Fibroblast of skin of left quadriceps (primary cell): ENCODE measurements around the gene MCEMP1.

Experiments used
- DNase-seq, 2 experiments: peaks; one replicate each; pipeline ENCODE4 v3.0.0-alpha.2; 2013; ENCODE audit warnings: low read depth in 2 of 2

MCEMP1 gene

DNA sequence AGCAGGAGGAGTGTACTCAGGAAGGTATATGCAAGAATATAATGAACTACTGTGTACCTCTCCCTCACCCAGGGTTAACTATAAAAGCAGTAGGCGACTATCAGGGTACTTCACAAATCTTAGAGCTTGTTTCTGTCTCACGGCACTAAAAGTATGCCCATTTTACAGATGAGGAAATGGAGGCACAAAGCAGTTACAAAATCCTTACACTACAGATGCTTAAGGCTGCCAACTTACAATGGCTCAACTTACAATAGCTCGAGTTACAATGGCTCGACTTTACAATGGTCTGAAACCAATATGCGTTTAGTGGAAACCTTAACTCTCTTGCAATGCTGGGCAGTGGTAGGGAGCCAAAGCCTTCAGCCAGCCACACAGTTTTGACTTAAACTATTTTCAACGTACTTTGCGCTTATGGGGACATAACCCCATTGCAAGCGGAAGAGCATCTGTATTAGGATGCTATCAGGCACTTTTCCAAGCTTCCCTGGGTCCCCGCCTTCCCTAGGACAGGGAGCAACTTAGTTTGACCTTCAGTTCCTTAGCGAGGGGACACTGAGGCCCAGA, 20.9 kb downstream of the MCEMP1 start:
- DNase-seq: no peak

GRCh38 chr19:7698583-7698982, 21.7 kb downstream of the MCEMP1 start:
- DNase-seq: no peak

DNA sequence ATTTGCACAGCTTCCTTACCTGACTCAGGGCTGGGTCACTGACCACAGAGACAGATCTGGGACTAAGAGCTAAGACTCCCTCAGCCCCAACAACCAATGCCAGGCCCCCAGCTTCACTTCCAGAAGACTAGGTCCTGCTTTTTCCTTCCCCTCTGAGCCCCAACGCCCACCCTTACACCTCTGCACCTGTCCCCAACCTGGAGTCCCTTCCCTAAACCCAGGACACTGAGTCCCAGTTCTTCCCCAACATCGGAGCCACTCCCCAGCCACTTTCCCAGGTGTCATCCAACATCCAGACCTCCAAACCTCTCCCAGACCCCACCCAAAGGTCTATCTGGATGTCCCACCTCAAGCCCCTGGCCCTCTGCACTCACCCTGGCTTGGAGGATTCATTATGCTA, 22.1 kb downstream of the MCEMP1 start:
- DNase-seq: no peak

DNA sequence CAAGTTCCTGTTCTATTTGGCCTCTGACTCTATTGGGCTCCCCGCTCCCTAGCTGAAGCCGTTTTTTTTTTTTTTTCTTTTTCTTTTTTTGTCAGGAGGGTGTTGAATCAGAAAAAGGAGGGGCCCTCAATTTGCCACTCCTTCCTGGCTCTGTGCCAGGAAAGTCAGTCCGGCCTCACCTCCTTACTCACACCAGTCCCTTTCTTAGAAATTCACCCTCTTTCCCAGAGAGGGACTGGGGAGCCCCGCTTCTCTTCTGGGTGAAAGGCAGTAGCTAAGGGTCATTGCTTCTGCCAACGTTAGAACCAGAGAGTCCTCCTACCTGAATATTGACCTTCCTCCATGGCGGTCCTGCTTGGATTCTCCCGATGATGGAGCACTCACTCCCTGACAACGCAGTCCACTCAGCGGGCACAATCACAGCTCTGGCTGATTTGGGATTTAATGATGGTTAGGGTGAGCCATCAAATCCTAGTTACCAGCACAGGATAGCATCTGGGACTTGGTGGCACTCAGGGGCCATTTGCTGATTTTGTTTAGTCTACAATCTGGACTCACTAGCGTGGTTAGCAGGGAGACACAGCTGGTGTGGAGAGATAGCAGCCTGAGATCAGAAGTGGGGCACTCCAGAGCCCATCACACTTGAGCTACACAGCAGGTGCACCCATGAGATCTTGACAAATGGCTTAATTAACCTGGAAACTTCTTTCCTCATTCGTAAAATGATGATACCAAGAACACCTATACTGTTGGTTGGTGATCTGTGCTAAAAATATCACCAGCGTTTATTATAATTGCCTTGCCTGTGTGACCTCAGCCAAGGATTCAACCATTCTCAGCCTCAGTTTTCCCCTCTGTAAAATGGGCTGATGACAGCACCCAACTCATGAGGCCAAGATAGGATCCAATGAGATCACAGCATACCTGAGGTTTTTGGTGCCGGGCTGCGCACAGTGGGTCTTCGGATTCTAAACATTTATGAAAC, 22.8 kb downstream of the MCEMP1 start:
- no peak for DNase-seq

GRCh38 chr19:7701049-7701653, 24.3 kb downstream of the MCEMP1 start:
- DNase-seq: no peak

DNA sequence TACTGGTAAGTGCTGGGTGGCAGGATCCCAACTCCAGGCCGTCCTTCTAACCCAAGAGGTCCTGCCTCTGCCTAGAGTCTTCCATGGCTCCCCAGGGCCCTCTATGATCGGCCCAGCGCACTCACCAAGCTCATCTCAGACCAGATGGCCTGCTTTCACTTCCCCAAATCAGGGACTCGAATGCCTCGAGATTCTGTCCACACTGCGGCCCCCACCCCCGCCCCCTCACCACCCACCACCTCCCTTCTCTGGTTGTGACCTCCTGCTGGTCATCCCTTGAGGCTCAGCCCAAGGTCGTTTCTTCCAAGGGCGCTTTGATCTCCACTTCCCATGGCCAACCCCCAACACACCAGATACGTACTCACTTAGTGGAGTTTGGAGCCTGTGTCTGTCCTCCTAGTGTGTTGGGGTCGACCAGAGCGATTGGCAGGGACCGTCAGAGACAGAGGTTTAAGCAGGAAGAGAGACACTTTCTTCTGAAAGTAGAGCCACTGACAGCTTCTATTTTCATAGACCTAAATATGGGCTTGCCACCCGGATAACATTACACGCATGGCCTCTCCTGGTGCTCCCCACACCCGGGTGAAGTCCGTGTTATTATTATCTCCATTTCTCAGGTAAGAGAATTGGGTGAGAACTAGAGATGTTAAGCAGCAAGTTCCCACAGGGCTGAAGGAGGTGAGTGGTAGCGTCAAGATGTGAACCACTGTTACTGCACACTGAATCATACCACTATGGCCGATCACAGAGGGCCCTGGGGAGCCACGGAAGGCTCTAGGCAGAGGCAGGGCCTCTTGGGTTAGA, 25.0 kb downstream of the MCEMP1 start, which contains the start of gene FCER2:
FCER2 (minus strand) TSS at position 478 of the 804 bp plus-strand sequence. CDS start 2,371 bp downstream, outside the sequence.
- DNase-seq: no peak

- no peak for DNase-seq
These were observed 26.4 kb downstream of the MCEMP1 start for GRCh38 chr19:7703332-7703731.

DNA sequence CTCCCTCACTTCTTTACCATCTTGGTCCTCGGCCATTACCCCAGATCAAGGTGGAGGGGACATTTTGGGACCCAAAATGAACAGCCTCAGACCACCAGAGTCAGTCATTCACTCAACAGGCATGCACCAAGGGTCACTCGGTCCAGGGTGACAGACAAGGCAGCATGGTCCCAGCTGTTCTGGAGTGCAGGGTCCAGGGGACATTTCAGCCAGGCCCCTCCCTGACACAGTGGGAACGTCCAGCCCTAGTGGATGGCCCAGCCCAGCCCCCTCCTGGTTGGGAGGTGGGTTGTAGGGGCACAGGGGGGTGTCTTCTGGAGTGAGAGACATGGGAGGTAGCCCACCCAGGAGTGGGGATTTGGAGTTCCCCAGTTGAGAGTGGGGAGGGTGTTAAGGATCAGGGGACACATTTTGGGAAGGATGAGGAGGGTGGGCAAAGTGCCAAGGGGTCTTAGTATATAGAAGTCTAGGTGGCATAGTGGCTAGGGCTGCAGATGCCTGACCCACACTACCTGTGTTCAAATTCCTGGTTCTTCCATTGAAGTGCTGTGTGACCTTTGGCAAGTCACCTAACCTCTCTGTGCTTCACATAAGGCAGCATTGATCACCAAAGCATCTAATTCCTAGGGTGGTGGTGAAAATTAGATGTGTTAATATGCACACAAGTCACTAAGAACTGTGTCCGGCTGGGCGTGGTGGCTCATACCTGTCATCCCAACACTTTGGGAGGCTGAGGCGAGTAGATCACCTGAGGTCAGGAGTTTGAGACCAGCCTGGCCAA, 27.6 kb downstream of the MCEMP1 start:
- DNase-seq: no peak

DNA sequence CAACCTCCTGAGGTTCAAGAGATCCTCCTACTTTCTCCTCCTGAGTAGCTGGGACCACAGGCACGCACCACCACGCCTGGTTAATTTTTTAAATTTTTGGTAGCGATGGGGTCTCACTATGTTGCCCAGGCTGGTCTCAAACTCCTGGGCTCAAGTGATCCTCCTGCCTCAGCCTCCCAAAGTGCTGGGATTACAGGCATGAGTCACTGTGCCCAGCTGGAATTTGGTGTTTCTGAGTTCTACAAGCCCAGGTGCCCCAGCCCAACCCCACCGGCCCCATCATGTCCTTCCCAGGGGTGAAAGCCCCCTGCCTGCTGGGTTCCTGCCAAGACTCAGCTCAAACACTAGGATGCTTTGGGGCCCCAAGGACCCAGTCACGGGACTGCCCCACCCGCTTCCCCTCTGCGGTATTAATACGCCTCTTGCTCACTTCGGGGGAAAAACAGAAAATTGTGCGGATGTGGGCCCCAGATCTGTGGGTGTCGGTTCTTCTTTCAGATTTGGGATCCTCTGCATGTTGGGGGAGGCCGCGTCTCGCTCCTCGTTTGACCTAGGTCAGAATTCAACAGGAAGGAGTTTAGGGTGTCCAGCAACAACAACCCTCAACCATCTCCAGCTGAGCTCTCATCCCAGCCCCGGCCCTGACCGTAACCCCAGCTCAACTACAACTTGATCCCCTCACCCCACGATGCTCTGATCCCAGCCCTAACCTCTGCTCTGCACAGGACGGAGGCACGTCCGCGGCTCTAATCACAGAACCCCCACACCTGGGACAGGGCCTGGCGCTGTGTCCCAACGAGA, 28.7 kb downstream of the MCEMP1 start:
- no peak for DNase-seq

GRCh38 chr19:7706188-7706954, 29.5 kb downstream of the MCEMP1 start:
- DNase-seq: no peak

DNA sequence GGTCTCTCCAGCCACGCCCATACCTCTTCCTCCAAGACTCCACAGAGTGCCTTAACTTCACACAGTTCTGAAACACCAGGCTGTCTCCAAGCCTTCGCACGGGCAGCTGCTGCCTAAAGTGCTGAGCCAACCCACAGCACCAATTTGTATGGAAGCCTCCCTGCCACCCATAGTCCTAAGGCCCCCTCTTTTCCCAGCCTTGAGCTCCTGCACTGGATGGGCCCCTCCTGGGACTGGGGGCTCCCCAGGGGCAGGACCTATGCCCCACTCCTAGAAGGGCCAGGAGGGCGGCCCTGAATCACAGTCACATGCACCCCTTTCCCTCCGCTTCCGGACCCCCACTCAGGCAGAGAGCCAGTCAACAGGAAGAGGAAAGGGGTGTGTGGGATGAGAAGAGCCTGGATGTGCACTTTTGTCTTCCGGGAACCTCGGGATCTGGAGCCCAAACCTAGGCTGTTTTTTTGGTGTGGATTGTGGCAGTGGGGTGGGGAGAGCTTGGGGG, 30.1 kb downstream of the MCEMP1 start:
- no peak for DNase-seq

DNA sequence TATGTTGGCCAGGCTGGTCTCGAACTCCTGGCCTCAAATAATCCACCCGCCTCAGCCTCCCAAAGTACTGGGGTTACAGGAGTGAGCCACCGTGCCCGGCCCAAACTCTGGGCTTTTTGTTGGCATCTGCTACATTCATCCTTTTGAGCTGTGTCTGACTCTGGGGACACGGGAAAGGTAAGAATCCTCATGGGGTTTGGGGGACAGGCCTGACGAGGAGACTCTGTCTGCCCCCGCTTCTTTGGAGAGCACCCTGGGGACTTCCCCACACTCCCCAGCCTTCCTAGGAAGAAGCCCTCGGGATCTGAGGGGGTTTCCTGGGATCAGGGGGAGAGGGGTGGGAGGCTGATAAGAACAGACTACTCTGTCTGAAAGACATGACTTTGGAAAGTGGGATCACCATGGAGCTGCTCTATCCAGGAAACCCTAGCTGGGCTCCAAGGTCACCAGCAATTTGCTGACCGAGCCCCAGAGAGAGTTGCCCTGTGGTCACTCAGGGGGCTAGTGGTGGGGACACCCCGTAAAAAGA, 33.1 kb downstream of the MCEMP1 start:
- no peak for DNase-seq

- no peak for DNase-seq
These were observed 33.7 kb downstream of the MCEMP1 start for GRCh38 chr19:7710616-7711015.

- no peak for DNase-seq
These were observed 38.8 kb downstream of the MCEMP1 start for GRCh38 chr19:7715671-7716070.

GRCh38 chr19:7716762-7717161, 39.9 kb downstream of the MCEMP1 start:
- DNase-seq: no peak

GRCh38 chr19:7718668-7719067, 41.8 kb downstream of the MCEMP1 start:
- DNase-seq: no peak

DNA sequence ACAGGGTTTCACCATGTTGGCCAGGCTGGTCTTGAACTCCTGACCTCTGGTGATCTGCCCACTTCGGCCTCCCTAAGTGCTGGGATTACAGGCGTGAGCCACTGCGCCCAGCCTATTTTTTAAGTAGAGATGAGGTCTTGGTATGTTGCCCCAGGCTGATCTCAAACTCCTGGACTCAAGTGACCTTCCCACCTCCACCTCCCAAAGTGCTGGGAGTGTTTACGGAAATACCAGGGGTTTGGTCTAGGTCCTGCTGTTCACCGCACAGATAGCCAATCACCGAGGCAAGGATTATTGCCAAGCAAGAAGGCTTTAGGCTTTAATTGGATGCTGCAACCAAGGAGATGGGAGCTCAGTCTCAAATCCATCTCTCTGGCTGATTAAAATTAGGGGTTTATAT, 43.5 kb downstream of the MCEMP1 start:
- no peak for DNase-seq

DNA sequence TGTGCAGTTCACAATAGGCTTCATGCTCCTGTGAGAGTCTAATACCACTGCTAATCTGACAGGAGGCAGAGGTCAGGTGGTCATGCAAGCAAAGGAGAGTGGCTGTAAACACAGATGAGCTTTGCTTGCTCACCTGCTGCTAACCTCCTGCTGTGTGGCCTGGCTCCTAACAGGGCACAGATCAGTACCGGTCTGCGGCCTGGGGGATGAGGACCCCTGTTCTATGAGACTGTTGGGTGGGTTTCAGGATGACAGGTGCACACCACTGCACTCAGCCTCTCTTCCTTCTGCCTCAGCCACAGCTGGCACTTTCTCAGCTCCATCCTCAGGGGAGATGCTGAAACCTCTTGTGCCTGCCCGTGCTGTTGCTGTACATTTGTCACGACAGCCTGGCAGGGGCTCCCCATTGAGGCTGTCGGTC, 45.4 kb downstream of the MCEMP1 start:
- DNase-seq: no peak

GRCh38 chr19:7725791-7726190, 48.9 kb downstream of the MCEMP1 start:
- DNase-seq: no peak
